ENCODE results near the gene ADGRE3. TPM values are rescaled to one million over a fixed set of nuclear protein-coding genes. Genes with fewer than 3 reads are reported as not detected.
"Not testable (repeated sequence)": the region's sequence is repeated elsewhere in the genome, so short reads cannot be mapped to it uniquely, and the experiment has no call there.

Gene ADGRE3
- total and polyA plus RNA-seq, 5 experiments from 2014 or later = not detected

- H3K27me3 Mint-ChIP-seq = peaks cover 8 to 35% (median 12%) of the 10 kb centered on the region in 5 donors
- peaks cover 0 to 2% (median 0%) of the 10 kb centered on the region in 9 donors for H3K9me3 Mint-ChIP-seq
- peak overlapping the region in 1 of 10 donors; percentile 18 for H3K27ac Mint-ChIP-seq
- no peak overlapping the region for H3K4me3 Mint-ChIP-seq
- ATAC-seq (no peak), DNase-seq (no peak)
- peaks cover 0 to 12% (median 0%) of the 10 kb centered on the region in 4 donors for H3K4me1 Mint-ChIP-seq
- no peaks in the 10 kb centered on the region for H3K36me3 Mint-ChIP-seq
- POLR2A ChIA-PET = interaction anchor here (0.7 kb wide), 1 partner anchor 1728 kb away, joined by 3 read pairs; no protein-coding TSS in a partner anchor
Measured at GRCh38 chr19:14659874-14660489, 14.7 kb downstream of the ADGRE3 start.

GRCh38 chr19:14655726-14656125, 18.9 kb downstream of the ADGRE3 start:
- ATAC-seq (no peak), DNase-seq (no peak)
- H3K27me3 Mint-ChIP-seq = peaks cover 11 to 24% (median 13%) of the 10 kb centered on the region in 5 donors
- no peaks in the 10 kb centered on the region for H3K4me1 Mint-ChIP-seq
- H3K27ac Mint-ChIP-seq = no peak overlapping the region
- H3K4me3 Mint-ChIP-seq = no peak overlapping the region
- H3K36me3 Mint-ChIP-seq = no peaks in the 10 kb centered on the region
- H3K9me3 Mint-ChIP-seq = peaks cover 0 to 2% (median 0%) of the 10 kb centered on the region in 9 donors
- POLR2A ChIA-PET = no interaction called here

- Mint-ChIP-seq H3K36me3 (peaks cover 0 to 4% (median 0%) of the 10 kb centered on the region in 3 donors), H3K27me3 (peaks cover 14 to 30% (median 18%) of the 10 kb centered on the region in 5 donors), H3K9me3 (peaks cover 0 to 9% (median 0%) of the 10 kb centered on the region in 9 donors), H3K4me3 (no peak overlapping the region), H3K27ac (no peak overlapping the region), H3K4me1 (no peaks in the 10 kb centered on the region)
- POLR2A ChIA-PET = no interaction called here
- DNase-seq (no peak), ATAC-seq (no peak)
Measured at GRCh38 chr19:14654786-14655560, 19.7 kb downstream of the ADGRE3 start.

GRCh38 chr19:14650161-14650560, 24.5 kb downstream of the ADGRE3 start:
- Mint-ChIP-seq H3K36me3 (peaks cover 0 to 5% (median 0%) of the 10 kb centered on the region in 3 donors), H3K4me3 (no peak overlapping the region), H3K4me1 (peaks cover 0 to 3% (median 0%) of the 10 kb centered on the region in 4 donors), H3K27ac (peak overlapping the region in 1 of 10 donors; percentile 48), H3K27me3 (peaks cover 16 to 49% (median 31%) of the 10 kb centered on the region in 5 donors), H3K9me3 (peaks cover 0 to 18% (median 0%) of the 10 kb centered on the region in 9 donors)
- ATAC-seq (no peak), DNase-seq (no peak)
- POLR2A ChIA-PET = no interaction called here

- peaks cover 14 to 49% (median 31%) of the 10 kb centered on the region in 5 donors for H3K27me3 Mint-ChIP-seq
Measured at GRCh38 chr19:14649020-14649419, 25.6 kb downstream of the ADGRE3 start.

GRCh38 chr19:14648506-14648905, 26.1 kb downstream of the ADGRE3 start:
- Mint-ChIP-seq H3K27ac (no peak overlapping the region), H3K9me3 (peaks cover 0 to 18% (median 5%) of the 10 kb centered on the region in 9 donors), H3K4me3 (no peak overlapping the region), H3K4me1 (peaks cover 0 to 3% (median 0%) of the 10 kb centered on the region in 4 donors), H3K36me3 (peaks cover 0 to 6% (median 0%) of the 10 kb centered on the region in 3 donors), H3K27me3 (peaks cover 12 to 49% (median 31%) of the 10 kb centered on the region in 5 donors)
- POLR2A ChIA-PET = no interaction called here
- DNase-seq = no peak
- no peak for ATAC-seq

More at GRCh38 chr19:14649020-14649419, 25.6 kb downstream of the ADGRE3 start:
- POLR2A ChIA-PET = no interaction called here
- Mint-ChIP-seq H3K9me3 (peaks cover 0 to 18% (median under 1%) of the 10 kb centered on the region in 9 donors), H3K27ac (no peak overlapping the region), H3K4me3 (no peak overlapping the region), H3K36me3 (peaks cover 0 to 5% (median 0%) of the 10 kb centered on the region in 3 donors), H3K4me1 (peaks cover 0 to 3% (median 0%) of the 10 kb centered on the region in 4 donors)
- ATAC-seq (no peak), DNase-seq (no peak)

- no peak for DNase-seq
- POLR2A ChIA-PET = no interaction called here
- H3K36me3 Mint-ChIP-seq = peaks cover 5 to 19% (median 11%) of the 10 kb centered on the region in 3 donors
- H3K27me3 Mint-ChIP-seq = peaks cover 9 to 37% (median 13%) of the 10 kb centered on the region in 5 donors
- H3K9me3 Mint-ChIP-seq = peaks cover 0 to 45% (median 21%) of the 10 kb centered on the region in 9 donors
- ATAC-seq = no peak
- no peak overlapping the region for H3K4me3 Mint-ChIP-seq
- peaks cover 0 to 2% (median 0%) of the 10 kb centered on the region in 4 donors for H3K4me1 Mint-ChIP-seq
- H3K27ac Mint-ChIP-seq = no peak overlapping the region
Measured at GRCh38 chr19:14639536-14640277, 34.9 kb downstream of the ADGRE3 start.

GRCh38 chr19:14632286-14632685, 42.4 kb downstream of the ADGRE3 start:
- Mint-ChIP-seq H3K36me3 (peaks cover 0 to 6% (median 0%) of the 10 kb centered on the region in 3 donors), H3K27ac (no peak overlapping the region), H3K4me3 (no peak overlapping the region), H3K9me3 (peaks cover 0 to 10% (median 5%) of the 10 kb centered on the region in 9 donors), H3K27me3 (peaks cover 0 to 3% (median 1%) of the 10 kb centered on the region in 5 donors), H3K4me1 (peaks cover 0 to 5% (median 1%) of the 10 kb centered on the region in 4 donors)
- DNase-seq (peak in 3 of 10 donors; percentile 2 to 17 (median 11)), ATAC-seq (peak in 1 of 2 donors; percentile 39)
- POLR2A ChIA-PET = no interaction called here

GRCh38 chr19:14629557-14629956, 45.1 kb downstream of the ADGRE3 start:
- POLR2A ChIA-PET = no interaction called here
- no peak for ATAC-seq
- DNase-seq = no peak
- Mint-ChIP-seq H3K36me3 (peaks cover 0 to 6% (median 0%) of the 10 kb centered on the region in 3 donors), H3K9me3 (peaks cover 0 to 9% (median 5%) of the 10 kb centered on the region in 9 donors), H3K4me3 (no peak overlapping the region), H3K27ac (no peak overlapping the region), H3K4me1 (peaks cover 0 to 3% (median 1%) of the 10 kb centered on the region in 4 donors), H3K27me3 (peaks cover 0 to 7% (median 4%) of the 10 kb centered on the region in 5 donors)

GRCh38 chr19:14624491-14624890, 50.2 kb downstream of the ADGRE3 start:
- DNase-seq, POLR2A ChIA-PET, H3K27ac Mint-ChIP-seq, H3K4me3 Mint-ChIP-seq, H3K4me1 Mint-ChIP-seq, ATAC-seq: not testable (repeated sequence)
- peaks cover 0 to 12% (median 10%) of the 10 kb centered on the region in 9 donors for H3K9me3 Mint-ChIP-seq
- peaks cover 0 to 10% (median 5%) of the 10 kb centered on the region in 3 donors for H3K36me3 Mint-ChIP-seq
- peaks cover 0 to 11% (median 4%) of the 10 kb centered on the region in 5 donors for H3K27me3 Mint-ChIP-seq

- Mint-ChIP-seq H3K27me3 (peaks cover 0 to 16% (median 11%) of the 10 kb centered on the region in 5 donors), H3K4me1 (peaks cover 0 to 7% (median under 1%) of the 10 kb centered on the region in 4 donors), H3K9me3 (peaks cover 0 to 20% (median 13%) of the 10 kb centered on the region in 9 donors), H3K36me3 (peaks cover 0 to 19% (median 12%) of the 10 kb centered on the region in 3 donors), H3K27ac (no peak overlapping the region), H3K4me3 (no peak overlapping the region)
- ATAC-seq (no peak), DNase-seq (no peak)
- POLR2A ChIA-PET = no interaction called here
Measured at GRCh38 chr19:14619404-14619803, 55.2 kb downstream of the ADGRE3 start.

- Mint-ChIP-seq H3K27ac (peak overlapping the region in 1 of 10 donors; percentile 49), H3K9me3 (peaks cover 0 to 20% (median 13%) of the 10 kb centered on the region in 9 donors), H3K4me3 (no peak overlapping the region), H3K27me3 (peaks cover 0 to 12% (median 9%) of the 10 kb centered on the region in 5 donors), H3K36me3 (peaks cover 0 to 19% (median 12%) of the 10 kb centered on the region in 3 donors), H3K4me1 (peaks cover 0 to 28% (median 3%) of the 10 kb centered on the region in 4 donors)
- DNase-seq = no peak
- POLR2A ChIA-PET = no interaction called here
- no peak for ATAC-seq
Measured at GRCh38 chr19:14616407-14616806, 58.2 kb downstream of the ADGRE3 start.
